ENCODE results near the gene DNAJA4. TPM values are rescaled to one million over a fixed set of nuclear protein-coding genes. Genes with fewer than 3 reads are reported as not detected.

Gene DNAJA4
- total and polyA plus RNA-seq, 2 of the 13 experiments (the other 11 are each of a cell fraction or from before 2014, with no cell fraction given): not detected

- TF ChIP-seq SMARCE1 (IDR thresholded peaks at IDR 0.05; ENCODE audit: borderline replicate concordance) (no peak), NONO (IDR thresholded peaks at IDR 0.05) (no peak), NONO (CRISPR knock-in tag; conservative IDR thresholded peaks at IDR 0.05) (peak; percentile 89), ZNF883 (CRISPR knock-in tag; IDR thresholded peaks at IDR 0.05; ENCODE audit: not compliant biosample characterization) (peak; percentile 59), MXD4 (CRISPR knock-in tag; IDR thresholded peaks at IDR 0.05) (peak; percentile 89), ZNF512B (CRISPR knock-in tag; IDR thresholded peaks at IDR 0.05; ENCODE audit: borderline replicate concordance) (no peak), MAZ (IDR thresholded peaks at IDR 0.05; ENCODE audit: borderline replicate concordance, low read depth, low read length) (peak; percentile 91), MAZ (CRISPR knock-in tag; IDR thresholded peaks at IDR 0.05; ENCODE audit: low read depth) (peak; percentile 68; the same call in 1 of the 2 replicates), ZXDC (CRISPR knock-in tag; IDR thresholded peaks at IDR 0.05) (no peak), SIX1 (CRISPR knock-in tag; IDR thresholded peaks at IDR 0.05; ENCODE audit: borderline replicate concordance) (no peak), ZNF556 (CRISPR knock-in tag; IDR thresholded peaks at IDR 0.05; ENCODE audit: borderline replicate concordance) (peak; percentile 77; the same call in 1 of the 2 replicates), ZNF275 (CRISPR knock-in tag; IDR thresholded peaks at IDR 0.05; ENCODE audit: borderline replicate concordance) (no peak), TEF (CRISPR knock-in tag; IDR thresholded peaks at IDR 0.05) (no peak), ZNF17 (CRISPR knock-in tag; IDR thresholded peaks at IDR 0.05) (no peak), AGO1 (IDR thresholded peaks at IDR 0.05; ENCODE audit: low read depth, low read length, poor library complexity, severe bottlenecking) (peak; percentile 53), MTA3 (CRISPR knock-in tag; IDR thresholded peaks at IDR 0.05) (no peak), ZNF891 (CRISPR knock-in tag; IDR thresholded peaks at IDR 0.05) (peak; percentile 81; the same call in 1 of the 2 replicates), MATR3 (CRISPR knock-in tag; IDR thresholded peaks at IDR 0.05) (no peak), SRSF9 (IDR thresholded peaks at IDR 0.05; ENCODE audit: borderline replicate concordance, insufficient read depth, low read depth, low read length, poor library complexity, severe bottlenecking) (no peak), ZFYVE20 (CRISPR knock-in tag; IDR thresholded peaks at IDR 0.05; ENCODE audit: borderline replicate concordance, low read depth) (no peak)
These were observed 35.0 kb downstream of the DNAJA4 start, which contains the start of gene SKIC8 (continued) for GRCh38 chr15:78299101-78299930.

Data from HepG2 (cell line).